HG02870 (cell line): ENCODE measurements around the gene NRG3.
A peak's percentile ranks its signal among the peaks of the same experiment; 100 is the strongest.
"Not testable (repeated sequence)": the region's sequence is repeated elsewhere in the genome, so short reads cannot be mapped to it uniquely, and the experiment has no call there.

Source experiments
- ATAC-seq: cut with Tn5 transposase; IDR thresholded peaks from one replicate; pipeline ENCODE4 v1.9.1; 2021; ENCODE audit warnings: mild to moderate bottlenecking, moderate library complexity; ENCODE audit not compliant: unreplicated experiment

The NRG3 gene

GRCh38 chr10:82267014-82267413 lies 392.0 kb downstream of the NRG3 start:
- no peak for ATAC-seq

- peak; percentile 44 for ATAC-seq
Measured at GRCh38 chr10:82267465-82267864, 392.5 kb downstream of the NRG3 start.

- ATAC-seq, result peak; percentile 47
Measured at GRCh38 chr10:82267960-82268359, 393.0 kb downstream of the NRG3 start.

GRCh38 chr10:82277591-82277990 lies 402.6 kb downstream of the NRG3 start:
- no peak for ATAC-seq

GRCh38 chr10:82278401-82279182 lies 403.6 kb downstream of the NRG3 start:
- peak; percentile 81 for ATAC-seq

DNA sequence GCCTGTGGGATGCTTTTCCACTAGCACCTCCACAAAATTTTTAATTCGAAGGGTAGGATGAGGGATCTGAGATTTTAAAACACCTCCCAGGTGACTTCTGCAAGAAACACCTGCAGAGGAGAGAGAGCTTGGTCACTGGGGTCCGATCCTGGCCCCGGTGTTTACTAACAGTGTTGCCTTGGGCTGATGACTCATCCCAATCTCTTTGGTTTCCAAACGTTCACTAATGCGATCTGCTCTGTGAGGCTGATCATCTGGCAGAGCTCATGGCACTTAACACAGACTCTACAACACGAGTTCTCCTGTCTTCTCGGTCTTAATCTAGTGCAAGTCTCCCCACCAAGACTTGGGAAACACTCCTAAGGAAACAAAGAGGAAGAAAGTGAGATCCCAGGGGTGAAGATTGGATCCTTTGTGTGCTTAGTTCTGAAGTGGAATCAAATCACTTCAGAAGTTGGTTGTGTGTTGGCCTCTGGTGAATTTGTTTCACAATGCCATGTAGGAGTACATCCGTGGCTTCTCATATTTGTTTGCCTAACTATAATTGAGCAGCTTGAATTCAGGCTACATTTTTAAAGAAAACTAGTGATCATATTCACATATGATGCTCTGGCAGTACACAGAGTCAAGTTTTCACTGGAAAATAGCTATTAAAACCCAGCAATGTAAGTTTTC lies 407.9 kb downstream of the NRG3 start:
- ATAC-seq, result no peak

GRCh38 chr10:82284180-82284579 lies 409.2 kb downstream of the NRG3 start:
- ATAC-seq, result no peak

- ATAC-seq, result no peak
Measured at GRCh38 chr10:82288461-82288881, 413.5 kb downstream of the NRG3 start.

DNA sequence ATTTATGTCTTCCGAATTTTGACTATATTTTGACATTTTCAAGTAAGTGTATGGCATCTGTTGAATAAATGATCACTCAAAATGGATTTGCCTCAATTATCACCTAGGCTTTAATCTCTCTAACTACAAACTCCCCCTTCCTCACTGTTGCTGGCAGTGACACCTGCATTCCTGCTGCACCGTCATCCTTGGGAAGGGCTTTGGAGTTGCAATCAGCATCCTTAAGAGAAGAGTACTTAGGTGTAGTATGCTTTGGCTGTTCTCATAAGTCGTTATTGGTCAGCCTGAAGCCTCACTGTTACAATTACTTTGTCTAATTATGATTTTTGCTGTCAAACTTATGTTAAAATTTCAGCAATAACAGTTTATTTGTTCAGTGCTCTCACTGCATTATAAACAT lies 415.0 kb downstream of the NRG3 start:
- no peak for ATAC-seq

- ATAC-seq, result no peak
Measured at GRCh38 chr10:82294874-82295378, 419.9 kb downstream of the NRG3 start.

DNA sequence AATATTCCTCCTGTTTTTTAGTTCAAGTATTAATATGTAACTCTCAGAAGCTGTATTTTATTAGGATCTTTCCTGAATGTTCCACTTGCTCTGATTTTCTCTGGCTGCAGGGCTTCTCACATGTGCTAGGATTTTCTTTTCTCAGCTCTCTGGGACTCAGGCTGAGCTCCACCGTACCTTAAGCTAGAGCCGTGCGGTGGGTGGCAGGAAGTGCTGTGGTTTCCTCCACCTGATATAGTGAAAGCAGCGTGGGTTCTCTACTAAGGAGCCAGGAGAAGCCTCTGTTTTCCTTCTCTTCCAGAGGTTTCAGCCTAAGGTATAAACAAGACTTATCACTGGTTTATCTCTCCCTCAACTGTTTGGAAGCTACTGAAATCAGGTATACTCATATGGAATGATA lies 433.6 kb downstream of the NRG3 start:
- ATAC-seq, result no peak

- no peak for ATAC-seq
Measured at GRCh38 chr10:82310839-82311238, 435.8 kb downstream of the NRG3 start.

- ATAC-seq, result no peak
Measured at GRCh38 chr10:82313401-82313800, 438.4 kb downstream of the NRG3 start.

DNA sequence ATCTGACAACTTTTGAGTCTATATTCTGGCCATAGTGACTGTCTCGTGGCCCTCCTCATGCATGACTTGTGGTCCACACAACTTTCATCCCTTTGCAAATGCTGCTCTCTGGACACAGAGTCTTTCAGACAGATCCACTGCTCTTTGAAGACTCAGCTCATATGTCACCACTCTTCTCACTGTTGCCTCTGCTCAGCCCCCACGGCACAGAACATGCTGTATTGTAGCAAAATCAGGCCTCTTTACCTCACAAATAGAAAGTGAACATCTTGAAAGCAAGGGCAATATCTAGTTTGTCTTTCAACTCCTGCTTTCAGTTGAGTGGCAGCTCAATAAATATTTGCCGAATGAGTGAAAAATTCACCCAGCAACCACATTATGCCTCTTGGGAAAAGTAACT lies 443.5 kb downstream of the NRG3 start:
- no peak for ATAC-seq

GRCh38 chr10:82319074-82319473 lies 444.1 kb downstream of the NRG3 start:
- ATAC-seq, result no peak

- ATAC-seq, result no peak
Measured at GRCh38 chr10:82319562-82319961, 444.6 kb downstream of the NRG3 start.

DNA sequence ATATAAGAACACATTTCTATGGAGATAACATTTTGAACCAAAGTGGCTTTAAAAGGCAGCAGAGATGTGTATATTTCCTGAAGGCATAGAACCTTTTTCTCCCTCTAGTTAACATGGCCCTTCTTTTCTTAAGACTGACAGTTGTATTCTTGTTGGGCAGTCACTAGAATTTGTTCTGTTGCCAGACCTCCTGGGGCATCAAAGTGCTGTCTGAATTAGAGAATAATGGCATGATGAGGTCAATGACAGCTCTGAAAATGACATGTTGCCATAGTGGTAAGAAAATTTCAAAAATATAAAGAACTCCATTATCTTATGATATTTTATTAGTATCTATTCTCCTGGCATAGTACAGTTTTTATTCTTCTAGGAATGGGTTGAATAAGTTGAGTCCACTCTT lies 446.7 kb downstream of the NRG3 start:
- ATAC-seq, result no peak

GRCh38 chr10:82331716-82332115 lies 456.7 kb downstream of the NRG3 start:
- no peak for ATAC-seq

GRCh38 chr10:82335831-82336230 lies 460.8 kb downstream of the NRG3 start:
- ATAC-seq, result no peak

- ATAC-seq, result no peak
Measured at GRCh38 chr10:82340166-82340565, 465.2 kb downstream of the NRG3 start.

DNA sequence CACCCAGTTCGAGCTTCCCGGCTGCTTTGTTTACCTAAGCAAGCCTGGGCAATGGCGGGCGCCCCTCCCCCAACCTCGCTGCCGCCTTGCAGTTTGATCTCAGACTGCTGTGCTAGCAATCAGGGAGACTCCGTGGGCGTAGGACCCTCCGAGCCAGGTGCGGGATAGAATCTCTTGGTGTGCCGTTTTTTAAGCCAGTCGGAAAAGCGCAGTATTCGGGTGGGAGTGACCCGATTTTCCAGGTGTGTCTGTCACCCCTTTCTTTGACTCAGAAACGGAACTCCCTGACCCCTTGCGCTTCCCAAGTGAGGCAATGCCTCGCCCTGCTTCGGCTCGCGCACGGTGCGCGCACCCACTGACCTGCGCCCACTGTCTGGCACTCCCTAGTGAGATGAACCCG lies 474.6 kb downstream of the NRG3 start:
- ATAC-seq, result not testable (repeated sequence)

- ATAC-seq, result no peak
Measured at GRCh38 chr10:82353381-82353780, 478.4 kb downstream of the NRG3 start.
